Stromal cell of bone marrow (primary cell): ENCODE measurements around the gene UBR2.
A peak's percentile ranks its signal among the peaks of the same experiment; 100 is the strongest.
"Not testable (repeated sequence)": the region's sequence is repeated elsewhere in the genome, so short reads cannot be mapped to it uniquely, and the experiment has no call there.

Experiments
- DNase-seq: peaks from one replicate; pipeline ENCODE4 v3.0.0-alpha.2; 2012; ENCODE audit warnings: low read depth

The UBR2 gene

DNA sequence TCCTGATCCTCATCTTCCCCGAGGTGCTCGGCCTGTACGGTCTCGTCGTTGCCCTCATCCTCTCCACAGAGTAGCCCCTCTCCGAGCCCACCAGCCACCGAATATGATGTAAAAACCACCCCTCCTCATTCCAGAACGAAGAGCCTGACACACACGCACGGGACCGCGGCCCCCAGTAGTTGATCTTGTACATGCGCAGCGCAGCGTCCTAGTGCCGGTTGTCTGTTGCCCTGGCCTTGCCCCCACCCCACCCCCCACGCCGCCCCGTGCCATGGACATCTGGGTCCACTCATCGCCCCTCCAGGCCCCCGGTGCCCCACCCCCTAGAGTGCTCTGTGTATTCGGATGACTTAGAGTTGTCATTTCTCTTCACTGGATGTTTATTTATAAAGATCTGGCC, 163.8 kb downstream of the UBR2 start:
- no peak for DNase-seq

DNA sequence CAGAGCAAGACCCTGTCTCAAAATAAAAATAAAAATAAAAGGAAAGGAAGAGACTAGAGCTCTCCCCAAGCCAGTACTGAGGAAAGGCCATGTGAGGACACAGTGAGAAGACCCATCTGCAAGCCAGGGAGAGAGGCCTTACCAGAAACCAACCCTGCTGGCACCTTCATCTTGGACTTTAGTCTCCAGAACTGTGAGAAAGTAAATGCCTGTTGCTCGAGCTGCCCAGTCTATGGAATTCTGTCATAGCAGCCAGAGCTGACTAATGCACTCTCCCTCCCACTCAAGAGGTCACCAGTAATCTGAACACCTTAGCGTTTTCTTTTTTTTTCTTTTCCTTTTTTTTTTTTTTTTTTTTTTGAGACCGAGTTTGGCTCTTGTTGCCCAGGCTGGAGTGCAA, 165.9 kb downstream of the UBR2 start:
- DNase-seq: no peak

DNA sequence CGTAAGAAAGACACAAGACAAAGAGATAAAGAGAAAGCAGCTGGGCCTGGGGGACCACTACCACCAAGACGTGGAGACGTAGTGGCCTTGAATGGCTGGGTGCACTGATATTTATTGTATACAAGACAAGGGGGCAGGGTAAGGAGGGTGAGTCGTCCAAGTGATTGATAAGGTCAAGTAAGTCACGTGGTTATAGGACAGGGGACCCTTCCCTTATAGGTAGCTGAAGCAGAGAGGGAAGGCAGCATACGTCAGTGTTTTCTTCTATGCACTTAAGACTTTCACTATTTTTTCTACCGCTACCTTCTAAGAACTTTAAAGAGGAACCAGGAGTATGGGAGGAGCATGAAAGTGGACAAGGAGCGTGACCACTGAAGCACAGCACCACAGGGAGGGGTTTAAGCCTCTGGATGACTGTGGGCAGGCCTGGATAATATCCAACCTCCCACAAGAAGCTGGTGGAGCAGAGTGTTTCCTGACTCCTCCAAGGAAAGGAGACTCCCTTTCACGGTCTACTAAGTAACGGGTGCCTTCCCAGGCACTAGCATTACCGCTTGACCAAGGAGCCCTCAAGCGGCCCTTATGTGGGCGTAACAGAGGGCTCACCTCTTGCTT, 170.1 kb downstream of the UBR2 start:
- not testable (repeated sequence) for DNase-seq

DNA sequence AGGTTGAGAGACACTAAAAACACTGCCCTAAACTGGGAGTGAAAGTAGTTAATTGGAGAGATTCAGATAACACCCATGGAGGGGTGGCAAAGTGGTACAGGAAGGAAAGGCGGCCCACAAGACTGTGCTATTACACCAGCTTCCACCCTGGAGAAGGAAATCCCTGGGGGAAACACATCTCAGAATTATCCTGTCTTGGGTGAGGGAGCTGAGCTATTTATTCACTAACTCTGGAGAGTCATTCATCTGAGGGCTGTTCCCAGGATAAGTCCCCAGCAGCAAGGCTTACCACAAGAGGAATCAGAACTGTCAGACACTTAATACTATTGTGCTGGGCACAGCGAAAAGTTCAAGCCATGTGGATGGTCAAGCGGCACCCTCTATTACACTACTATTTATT, 172.1 kb downstream of the UBR2 start:
- no peak for DNase-seq

DNA sequence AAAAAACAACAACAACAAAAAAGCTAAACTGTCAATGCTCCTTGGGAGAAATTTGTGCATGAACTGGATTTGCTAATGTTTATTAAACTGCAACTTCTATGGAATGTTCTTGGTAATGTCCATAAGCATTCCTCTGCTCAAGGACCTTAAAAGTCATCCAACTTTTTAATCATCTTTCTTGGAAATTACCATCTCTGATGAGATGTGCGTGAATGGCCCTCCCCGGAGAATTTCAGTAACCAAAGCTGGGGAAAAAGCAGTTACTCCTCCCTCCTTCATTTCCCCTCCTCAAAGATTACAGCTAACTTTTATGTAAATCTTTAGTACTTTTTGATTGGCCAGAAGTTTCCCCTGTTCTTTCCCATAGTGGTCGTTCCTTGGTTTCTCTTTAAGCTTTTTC, 176.9 kb downstream of the UBR2 start:
- peak; percentile 57 for DNase-seq

DNA sequence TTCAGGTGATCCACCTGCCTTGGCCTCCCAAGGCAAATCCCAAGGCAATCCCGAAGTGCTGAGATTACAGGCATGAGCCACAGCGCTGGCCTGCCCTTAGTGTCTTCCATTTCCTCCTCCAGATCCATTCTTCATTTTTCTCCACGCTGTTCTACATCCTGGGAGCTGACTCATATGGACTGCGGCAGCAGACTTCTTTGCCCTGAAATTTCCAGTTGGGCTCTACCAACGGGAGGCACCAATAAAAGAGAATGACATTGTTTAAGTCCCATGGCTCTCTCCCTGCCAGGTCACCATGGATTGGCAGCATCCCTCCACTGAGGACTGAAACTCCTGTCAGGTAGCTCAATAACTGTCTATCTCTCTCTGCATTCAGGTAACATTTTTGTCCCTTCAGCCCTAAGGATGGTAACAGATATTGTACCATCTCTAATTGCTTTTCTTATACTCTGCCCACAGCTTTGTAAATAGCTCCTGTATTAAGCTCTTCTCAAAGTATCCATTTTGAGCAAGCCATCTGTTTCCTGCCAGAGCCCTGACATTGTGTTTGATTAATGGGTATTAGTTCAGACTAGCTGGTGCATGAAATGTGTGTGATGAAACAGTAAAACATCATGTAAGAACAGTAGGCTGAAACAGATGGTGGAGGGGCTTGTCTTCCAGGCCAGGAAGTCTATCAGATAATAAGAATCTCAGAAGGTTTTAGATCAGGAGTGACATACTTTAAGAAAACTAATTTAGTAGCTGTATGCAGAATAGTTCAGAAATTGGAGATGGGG, 178.5 kb downstream of the UBR2 start:
- DNase-seq: no peak
